SH-SY5Y (cell line): ENCODE data around the gene GCNT3.

Experiments used
- GATA2 ChIP-seq: IDR thresholded peaks from 2 replicates; pipeline ENCODE4 v1.6.1; 2011; ENCODE audit warnings: mild to moderate bottlenecking, low read depth, low read length
- GATA3 ChIP-seq: IDR thresholded peaks from 2 replicates; pipeline ENCODE4 v1.6.1; 2011; ENCODE audit warnings: low read depth, mild to moderate bottlenecking, low read length, moderate library complexity

GRCh38 chr15:59571606-59572005 lies 40.0 kb upstream of the GCNT3 start:
- no peak for TF ChIP-seq GATA3
- no peak for TF ChIP-seq GATA2
